H1 (cell line): Measurements from ENCODE around the gene IL17RD. TPM values are rescaled to one million over a fixed set of nuclear protein-coding genes. Genes with fewer than 3 reads are reported as not detected.
A peak's percentile ranks its signal among the peaks of the same experiment; 100 is the strongest.

Source experiments
- ASH2L ChIP-seq: fragments of 200-600, 300-600 bp; sonication (generic); IDR thresholded peaks from one replicate; pipeline ENCODE4 v1.7.1; 2017; ENCODE audit warnings: low read length
- BCL11A ChIP-seq, 2 experiments: IDR thresholded peaks; one replicate each; pipeline ENCODE4 v1.6.1; 2011; ENCODE audit warnings: low read depth in 2 of 2, low read length in 2 of 2, mild to moderate bottlenecking in 2 of 2
- BRCA1 ChIP-seq: IDR thresholded peaks from 2 replicates; pipeline ENCODE4 v1.6.1; 2012; ENCODE audit warnings: low read depth, low read length, improper control_type of control experiment
- CBX5 ChIP-seq: fragments of 300-800, 300-1000 bp; sonication (generic); IDR thresholded peaks from 2 replicates; pipeline ENCODE4 v1.7.1; 2016; ENCODE audit warnings: antibody characterized with exemption, low read length, low read depth
- CHD1 ChIP-seq: IDR thresholded peaks from 2 replicates; pipeline ENCODE4 v1.6.1; 2012; ENCODE audit warnings: low read depth, low read length, improper control_type of control experiment
- CHD2 ChIP-seq: IDR thresholded peaks from 2 replicates; pipeline ENCODE4 v1.6.1; 2012; ENCODE audit warnings: low read length, improper control_type of control experiment
- CTBP2 ChIP-seq: IDR thresholded peaks from 2 replicates; pipeline ENCODE4 v1.7.0; 2011; ENCODE audit warnings: borderline replicate concordance, mild to moderate bottlenecking, moderate library complexity, mixed read lengths, low read length; ENCODE audit not compliant: insufficient read depth, insufficient read length
- EGR1 ChIP-seq: IDR thresholded peaks from 2 replicates; pipeline ENCODE4 v1.6.1; 2011; ENCODE audit warnings: low read depth, low read length, borderline replicate concordance
- EZH2 ChIP-seq: fragments of 200-600 bp; sonication (generic); IDR thresholded peaks from 2 replicates; pipeline ENCODE4 v1.7.1; 2012; ENCODE audit warnings: low read depth, mild to moderate bottlenecking, moderate library complexity, low read length, inconsistent platforms; ENCODE audit not compliant: severe bottlenecking
- GABPA ChIP-seq: IDR thresholded peaks from 2 replicates; pipeline ENCODE4 v1.6.1; 2011; ENCODE audit warnings: mild to moderate bottlenecking, low read length, moderate library complexity, borderline replicate concordance; ENCODE audit not compliant: insufficient read depth
- JUND ChIP-seq: IDR thresholded peaks from 2 replicates; pipeline ENCODE4 v1.6.1; 2011; ENCODE audit warnings: mild to moderate bottlenecking, improper control_type of control experiment, low read length
- NRF1 ChIP-seq: IDR thresholded peaks from 2 replicates; pipeline ENCODE4 v1.6.1; 2011; ENCODE audit warnings: mild to moderate bottlenecking, low read depth, low read length, improper control_type of control experiment
- POLR2A ChIP-seq, 2 experiments: IDR thresholded peaks; 1 replicate in 1 of 2; 2 replicates in 1 of 2; pipeline ENCODE4 v1.6.1; 2011; ENCODE audit warnings: low read depth in 2 of 2, low read length in 2 of 2, mild to moderate bottlenecking in 2 of 2; ENCODE audit errors: control extremely low read depth in 1 of 2
- RFX5 ChIP-seq: IDR thresholded peaks from 2 replicates; pipeline ENCODE4 v1.6.1; 2011; ENCODE audit warnings: low read depth, low read length, improper control_type of control experiment, borderline replicate concordance
- SIX5 ChIP-seq: IDR thresholded peaks from 2 replicates; pipeline ENCODE4 v1.6.1; 2011; ENCODE audit warnings: mild to moderate bottlenecking, low read depth, low read length
- SP1 ChIP-seq: IDR thresholded peaks from 2 replicates; pipeline ENCODE4 v1.6.1; 2011; ENCODE audit warnings: low read depth, low read length
- SP4 ChIP-seq: IDR thresholded peaks from 2 replicates; pipeline ENCODE4 v1.6.1; 2012; ENCODE audit warnings: low read length, inconsistent platforms
- TAF1 ChIP-seq: IDR thresholded peaks from 2 replicates; pipeline ENCODE4 v1.6.1; 2011; ENCODE audit warnings: mild to moderate bottlenecking, low read depth, low read length
- TCF12 ChIP-seq: IDR thresholded peaks from 2 replicates; pipeline ENCODE4 v1.6.1; 2011; ENCODE audit warnings: low read depth, mild to moderate bottlenecking, low read length
- YY1 ChIP-seq: IDR thresholded peaks from 2 replicates; pipeline ENCODE4 v1.6.1; 2011; ENCODE audit warnings: low read depth, mild to moderate bottlenecking, low read length
- polyA plus RNA-seq, 7 experiments: library from polyadenylated mRNA; depleted of rRNA in 3 of 7; stranded (reverse) in 5 of 7; unstranded in 2 of 7; fragments of >200 nt in 5 of 7; fragments of 200-250 nt in 2 of 7; gene quantifications; 1 replicate in 5 of 7; 2 replicates in 1 of 7; 4 replicates in 1 of 7; pipeline versions ENCODE4 v1.2.1 to v1.2.3, GENCODE V29; 2011 to 2013; ENCODE audit warnings: missing spikeins in 2 of 7, mixed read lengths in 2 of 7
- total RNA-seq: library from RNA; stranded (reverse); fragmentation: NEBNext Ultra II Directional; extraction: Animal tissue kit (Norgen Biotek cat#: 25700); gene quantifications from 2 replicates; pipeline ENCODE4 v1.2.1, GENCODE V29; 2021
- TF ChIP-seq, protein P1 (sequence below): IDR thresholded peaks from 2 replicates; pipeline ENCODE4 v1.6.1; 2012; ENCODE audit warnings: low read length, inconsistent platforms
- TF ChIP-seq, protein P2 (sequence below): IDR thresholded peaks from 2 replicates; pipeline ENCODE4 v1.6.1; 2011; ENCODE audit warnings: low read depth, mild to moderate bottlenecking, low read length; ENCODE audit not compliant: insufficient read depth
- TF ChIP-seq, protein P3 (sequence below): IDR thresholded peaks from 2 replicates; pipeline ENCODE4 v1.6.1; 2011; ENCODE audit warnings: low read length, improper control_type of control experiment

The IL17RD gene
- total and polyA plus RNA-seq, 2 of the 8 experiments (the other 6 are each of a cell fraction or from before 2014, with no cell fraction given), result 10.9 to 48.9 TPM

DNA sequence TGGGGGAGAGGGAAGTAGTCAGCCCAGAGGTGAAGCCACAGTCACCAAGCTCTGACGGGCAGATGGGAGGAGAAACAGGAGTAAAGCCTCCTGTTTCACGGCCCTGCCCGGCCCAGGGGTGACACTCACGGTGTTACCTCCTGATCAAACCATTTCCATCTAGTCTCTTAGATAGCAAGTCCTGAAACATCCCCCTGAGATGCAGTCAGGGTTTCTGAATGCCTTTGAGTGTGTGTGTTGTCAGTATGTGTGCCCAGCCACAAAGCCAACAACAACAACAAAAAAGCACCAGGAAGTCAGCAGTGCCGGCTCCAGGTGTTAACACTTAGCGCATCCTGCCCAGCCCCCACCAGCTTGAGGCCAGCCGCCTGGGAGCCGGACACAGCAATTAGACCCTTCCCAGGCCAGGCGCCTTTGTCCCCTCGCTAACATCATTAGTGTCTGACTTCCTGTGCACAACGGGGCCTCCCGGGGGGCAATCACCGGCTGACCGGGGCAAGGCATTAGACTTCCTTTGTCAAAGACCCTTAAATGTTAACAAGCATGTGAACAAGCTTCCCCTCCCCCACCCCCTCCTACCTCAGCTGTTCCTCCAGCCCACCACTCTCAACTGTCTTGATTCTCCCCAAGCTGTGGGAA lies 34.5 kb downstream of the IL17RD start (continued):
- TF ChIP-seq CHD2 (peak; percentile 65; the same call in 1 of the 2 replicates), BRCA1 (no peak), RFX5 (no peak), NRF1 (no peak), BCL11A (IDR thresholded peaks at IDR 0.05; ENCODE audit: low read depth in 2 of 2, low read length in 2 of 2) (peak in 1 of 2 experiments; percentile 7), YY1 (peak; percentile 69; the same call in 1 of the 2 replicates), EGR1 (peak; percentile 93), TAF1 (peak; percentile 77), ASH2L (peak; percentile 92), JUND (no peak; the same call in 1 of the 2 replicates), CBX5 (no peak), TCF12 (peak; percentile 100), SP1 (peak; percentile 85), CHD1 (no peak), EZH2 (no peak), SP4 (no peak), POLR2A (IDR thresholded peaks at IDR 0.05; ENCODE audit: control extremely low read depth in 1 of 2, low read depth in 2 of 2, low read length in 2 of 2) (peak; percentile 62 to 68), CTBP2 (peak; percentile 86), GABPA (0 out of 2 replicates have a peak, but pooled peaks have one; percentile 13), SIX5 (no peak)
- TF ChIP-seq, protein P1, sequence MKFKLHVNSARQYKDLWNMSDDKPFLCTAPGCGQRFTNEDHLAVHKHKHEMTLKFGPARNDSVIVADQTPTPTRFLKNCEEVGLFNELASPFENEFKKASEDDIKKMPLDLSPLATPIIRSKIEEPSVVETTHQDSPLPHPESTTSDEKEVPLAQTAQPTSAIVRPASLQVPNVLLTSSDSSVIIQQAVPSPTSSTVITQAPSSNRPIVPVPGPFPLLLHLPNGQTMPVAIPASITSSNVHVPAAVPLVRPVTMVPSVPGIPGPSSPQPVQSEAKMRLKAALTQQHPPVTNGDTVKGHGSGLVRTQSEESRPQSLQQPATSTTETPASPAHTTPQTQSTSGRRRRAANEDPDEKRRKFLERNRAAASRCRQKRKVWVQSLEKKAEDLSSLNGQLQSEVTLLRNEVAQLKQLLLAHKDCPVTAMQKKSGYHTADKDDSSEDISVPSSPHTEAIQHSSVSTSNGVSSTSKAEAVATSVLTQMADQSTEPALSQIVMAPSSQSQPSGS, result peak; percentile 69; the same call in 1 of the 2 replicates
- TF ChIP-seq, protein P2, sequence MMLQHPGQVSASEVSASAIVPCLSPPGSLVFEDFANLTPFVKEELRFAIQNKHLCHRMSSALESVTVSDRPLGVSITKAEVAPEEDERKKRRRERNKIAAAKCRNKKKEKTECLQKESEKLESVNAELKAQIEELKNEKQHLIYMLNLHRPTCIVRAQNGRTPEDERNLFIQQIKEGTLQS, result no peak
- TF ChIP-seq, protein P3, sequence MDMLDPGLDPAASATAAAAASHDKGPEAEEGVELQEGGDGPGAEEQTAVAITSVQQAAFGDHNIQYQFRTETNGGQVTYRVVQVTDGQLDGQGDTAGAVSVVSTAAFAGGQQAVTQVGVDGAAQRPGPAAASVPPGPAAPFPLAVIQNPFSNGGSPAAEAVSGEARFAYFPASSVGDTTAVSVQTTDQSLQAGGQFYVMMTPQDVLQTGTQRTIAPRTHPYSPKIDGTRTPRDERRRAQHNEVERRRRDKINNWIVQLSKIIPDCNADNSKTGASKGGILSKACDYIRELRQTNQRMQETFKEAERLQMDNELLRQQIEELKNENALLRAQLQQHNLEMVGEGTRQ, result no peak
